ENCODE data around the gene PRRT1B.

- no peak for TF ChIP-seq POLR2A (IDR thresholded peaks at IDR 0.05; ENCODE audit: low read length)
- TF ChIP-seq GATA1 (IDR thresholded peaks at IDR 0.05; ENCODE audit: low read depth, low read length), result no peak
These were observed 51.9 kb downstream of the PRRT1B start for GRCh38 chr9:131597246-131597645.

All from erythroblast (primary cell).